NCI-H446 (cell line): ENCODE results near the gene PLPP3.
A peak's percentile ranks its signal among the peaks of the same experiment; 100 is the strongest.

Experiments used
- DNase-seq, 2 experiments: peaks; one replicate each; lab custom pipeline; 2025; lab: John Stamatoyannopoulos, UW

Gene PLPP3

GRCh38 chr1:56576880-56577405 lies 2.4 kb downstream of the PLPP3 start:
- DNase-seq, result peak in 1 of 2 experiments; percentile 42

DNA sequence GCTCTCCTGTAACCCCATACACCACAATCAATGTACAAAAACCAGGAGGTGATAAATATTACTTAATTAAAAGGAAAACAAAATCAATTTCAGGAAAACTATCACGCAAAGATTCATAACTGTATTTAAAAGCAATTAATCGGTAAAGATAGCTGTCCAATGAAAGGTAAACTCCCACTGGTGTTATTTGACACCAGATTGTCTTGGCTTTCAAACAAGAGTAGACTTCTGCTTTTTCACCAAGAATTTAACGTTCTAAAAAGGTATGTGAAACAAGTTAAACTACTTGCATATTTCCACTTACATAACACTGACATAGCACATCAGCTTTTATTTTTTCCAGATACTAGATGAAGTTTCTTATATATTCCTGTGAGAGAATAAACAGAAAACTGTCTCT lies 3.5 kb downstream of the PLPP3 start:
- DNase-seq, result no peak

DNA sequence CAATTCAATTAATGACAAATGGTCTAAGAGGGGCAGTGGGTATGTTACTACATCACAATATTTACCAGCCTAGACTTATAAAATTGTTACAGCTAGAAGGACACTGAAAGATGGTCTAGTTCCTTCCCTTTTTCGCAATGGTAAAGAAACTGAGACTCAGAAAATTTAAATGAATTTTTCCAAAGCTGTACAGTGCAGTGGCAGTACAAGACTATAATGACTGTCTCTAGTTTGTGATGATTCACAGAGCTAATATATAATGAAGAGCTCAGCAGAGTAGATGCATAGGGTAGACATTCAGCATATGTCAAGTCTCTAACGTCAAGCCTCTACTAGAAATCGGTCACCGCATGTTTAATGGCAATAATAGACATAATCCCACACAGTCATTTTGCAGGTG lies 4.6 kb downstream of the PLPP3 start:
- DNase-seq, result no peak

DNA sequence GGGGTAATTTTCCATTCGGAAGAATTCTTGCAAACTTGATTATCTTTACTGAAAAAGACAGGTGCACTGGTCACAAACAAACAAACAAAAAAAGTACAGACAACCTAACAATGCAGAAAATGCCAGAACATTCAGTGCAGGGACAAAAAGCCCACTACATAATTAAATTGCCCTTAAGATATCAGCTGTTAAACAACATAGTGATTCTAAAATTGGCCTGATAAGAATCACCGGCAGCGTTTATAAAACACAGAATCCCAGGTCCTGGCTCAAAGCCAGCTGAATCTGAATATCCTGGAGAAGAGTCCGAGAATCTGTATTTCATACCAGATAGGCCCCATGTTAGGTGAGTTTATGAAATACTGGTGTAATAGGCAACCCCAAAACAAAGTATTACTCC lies 6.1 kb downstream of the PLPP3 start:
- no peak for DNase-seq

DNA sequence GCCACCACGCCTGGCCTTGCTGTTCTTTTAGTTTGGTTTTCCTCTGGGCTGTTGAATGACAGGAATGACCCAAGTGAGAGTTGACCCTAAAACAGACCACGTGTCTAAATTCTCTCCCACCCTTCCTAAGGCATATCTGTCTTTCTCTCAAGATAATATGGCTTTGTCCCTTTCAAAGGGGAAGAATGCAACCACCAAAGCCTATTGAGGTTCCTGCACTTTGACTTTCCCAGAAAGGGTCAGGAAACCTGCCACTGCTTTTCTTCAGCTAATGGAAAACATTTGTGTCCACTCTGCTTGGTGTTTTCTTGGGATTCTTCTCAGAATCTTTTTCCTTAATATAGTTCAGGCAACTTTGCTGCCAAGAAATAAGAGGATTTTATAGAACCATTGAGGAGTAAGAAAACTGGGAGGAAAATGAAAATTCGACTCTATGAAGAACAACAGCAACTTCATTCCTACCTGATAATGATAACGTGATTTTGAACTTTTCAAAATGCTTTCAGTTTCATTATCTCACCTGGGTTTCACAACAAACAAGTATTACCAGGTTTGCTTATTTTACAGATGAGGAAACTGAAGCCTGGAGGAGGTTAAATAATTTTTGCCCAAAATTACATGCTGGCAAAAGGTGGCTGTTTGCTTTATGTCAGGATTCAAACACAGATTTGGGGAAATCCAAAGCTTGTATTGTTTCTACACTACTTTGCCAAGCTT lies 6.9 kb downstream of the PLPP3 start:
- DNase-seq, result no peak

DNA sequence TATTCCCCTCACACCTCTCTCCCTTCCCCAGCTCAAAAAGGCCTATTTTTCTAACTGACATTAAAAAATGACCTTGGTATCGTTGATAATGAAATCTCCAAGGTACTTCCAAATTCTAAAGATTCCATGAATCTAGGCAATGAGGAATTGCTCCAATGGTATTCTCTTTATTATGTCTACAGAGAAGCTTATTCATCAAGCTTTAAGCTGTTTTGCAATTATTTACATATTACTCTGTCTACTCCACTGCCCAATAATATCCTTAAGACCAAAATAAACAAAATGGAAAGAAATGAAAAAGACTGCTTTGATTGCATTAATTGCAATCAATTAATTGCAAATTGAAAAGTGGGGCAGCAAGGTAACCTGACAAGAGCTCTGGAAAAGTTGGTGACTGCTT lies 7.9 kb downstream of the PLPP3 start:
- DNase-seq, result no peak

- no peak for DNase-seq
These were observed 8.4 kb downstream of the PLPP3 start for GRCh38 chr1:56570924-56571372.

- DNase-seq, result no peak
These were observed 9.7 kb downstream of the PLPP3 start for GRCh38 chr1:56569661-56570060.

- DNase-seq, result no peak
These were observed 12.4 kb downstream of the PLPP3 start for GRCh38 chr1:56566994-56567393.

GRCh38 chr1:56566061-56566744 lies 13.2 kb downstream of the PLPP3 start:
- no peak for DNase-seq

- DNase-seq, result no peak
These were observed 14.7 kb downstream of the PLPP3 start for GRCh38 chr1:56564615-56565014.

- DNase-seq, result no peak
These were observed 15.8 kb downstream of the PLPP3 start for GRCh38 chr1:56563568-56563967.

GRCh38 chr1:56562891-56563452 lies 16.4 kb downstream of the PLPP3 start:
- DNase-seq, result no peak

GRCh38 chr1:56561227-56562019 lies 17.9 kb downstream of the PLPP3 start:
- DNase-seq, result no peak

- no peak for DNase-seq
These were observed 21.6 kb downstream of the PLPP3 start for GRCh38 chr1:56557746-56558145.

GRCh38 chr1:56555448-56555847 lies 23.9 kb downstream of the PLPP3 start:
- DNase-seq, result no peak

DNA sequence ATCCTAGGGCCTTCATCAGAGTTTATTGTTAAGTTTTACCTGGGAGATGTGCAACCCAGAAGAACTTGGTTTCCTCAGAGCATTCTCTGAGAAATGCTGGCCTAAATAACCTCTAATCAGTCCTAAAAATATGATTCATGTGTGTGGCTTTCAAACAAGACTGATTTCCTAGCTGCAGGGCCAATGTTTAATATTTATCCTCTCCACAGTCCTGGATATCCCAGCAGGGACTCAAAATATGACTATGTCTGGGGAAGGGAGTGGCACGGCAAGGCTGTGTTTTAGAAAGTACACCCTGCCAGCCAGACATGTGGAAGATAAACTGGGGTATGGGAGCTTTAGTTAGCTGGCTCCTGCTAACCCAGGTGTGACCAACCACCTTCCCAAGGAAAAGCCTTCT lies 26.3 kb downstream of the PLPP3 start:
- no peak for DNase-seq

- DNase-seq, result no peak
These were observed 27.0 kb downstream of the PLPP3 start for GRCh38 chr1:56552349-56552748.

GRCh38 chr1:56551691-56552090 lies 27.7 kb downstream of the PLPP3 start:
- peak in 1 of 2 experiments; percentile 71 for DNase-seq

GRCh38 chr1:56550859-56551188 lies 28.5 kb downstream of the PLPP3 start:
- DNase-seq, result no peak

GRCh38 chr1:56550138-56550858 lies 29.1 kb downstream of the PLPP3 start:
- peak in 1 of 2 experiments; percentile 56 for DNase-seq

DNA sequence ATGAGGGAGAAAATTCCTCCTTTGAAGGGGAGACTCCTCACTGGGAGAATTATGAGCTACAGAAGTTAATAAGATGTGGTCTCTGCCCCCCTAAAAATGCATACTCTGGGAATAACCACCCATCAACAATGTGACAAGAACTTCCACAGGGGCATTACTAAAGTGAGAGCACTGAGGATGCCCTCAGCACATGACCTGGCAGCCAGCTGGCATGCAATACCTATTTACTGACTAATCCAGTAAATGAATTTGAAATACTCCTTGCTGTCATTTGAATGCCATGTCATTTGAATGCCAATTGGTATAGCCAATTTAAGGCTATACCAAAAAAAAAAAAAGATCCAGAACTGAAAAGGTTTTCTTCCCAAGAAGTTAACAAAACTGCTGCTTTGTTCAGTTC lies 30.8 kb downstream of the PLPP3 start:
- no peak for DNase-seq
